IMR-90 (cell line): Measurements from ENCODE around the gene SCAMP1. TPM values are rescaled to one million over a fixed set of nuclear protein-coding genes. Genes with fewer than 3 reads are reported as not detected.

Experiments used
- ATAC-seq: fragments of 200-7000 bp; cut with Tn5 transposase; 2 replicates; pipeline ENCODE4 v1.9.1; 2020; ENCODE audit warnings: low read depth, mild to moderate bottlenecking, moderate library complexity
- BruUV-seq: library from RNA; stranded (reverse); fragments of 400-500 nt; replicated peaks from 2 replicates; lab custom pipeline; 2021; lab: Mats Ljungman, UMichigan
- CTCF ChIA-PET: fragments of 300-600 bp; formaldehyde crosslinking; extraction: SDS; loops from one replicate; lab custom pipeline; 2021; ENCODE audit warnings: antibody characterized with exemption; lab: Yijun Ruan, JAX
- POLR2A ChIA-PET: fragments of 300-600 bp; sonication (Branson Sonifier 250); formaldehyde crosslinking; loops from one replicate; lab custom pipeline; 2022; ENCODE audit warnings: antibody characterized with exemption; ENCODE audit not compliant: unreplicated experiment; lab: Charles Lee
- DNase-seq: peaks from one replicate; pipeline ENCODE4 v3.0.0; 2013
- H2AFZ ChIP-seq: replicated peaks from 2 replicates; pipeline ENCODE3; 2013; ENCODE audit warnings: low read length, mild to moderate bottlenecking; ENCODE audit not compliant: poor library complexity
- H2AK5ac ChIP-seq: 2 replicates; pipeline ENCODE4 v1.6.1; 2013; ENCODE audit warnings: low read depth, low read length, inconsistent platforms
- H2AK9ac ChIP-seq: replicated peaks from 2 replicates; pipeline ENCODE3; 2013; ENCODE audit warnings: mild to moderate bottlenecking, low read depth, low read length, moderate library complexity; ENCODE audit not compliant: poor library complexity
- H2BK120ac ChIP-seq: 2 replicates; pipeline ENCODE4 v1.6.1; 2013; ENCODE audit warnings: low read depth, low read length, inconsistent platforms
- H2BK15ac ChIP-seq: 3 replicates; pipeline ENCODE4 v1.6.1; 2013; ENCODE audit warnings: low read depth, low read length, inconsistent platforms
- H2BK20ac ChIP-seq: 2 replicates; pipeline ENCODE4 v1.6.1; 2013; ENCODE audit warnings: low read depth, mild to moderate bottlenecking, inconsistent platforms, low read length, moderate library complexity
- H2BK5ac ChIP-seq: 2 replicates; pipeline ENCODE4 v1.6.1; 2013; ENCODE audit warnings: mild to moderate bottlenecking, low read depth, low read length, inconsistent platforms; ENCODE audit not compliant: poor library complexity, severe bottlenecking
- H3K14ac ChIP-seq: replicated peaks from 2 replicates; pipeline ENCODE4 v1.6.1; 2013; ENCODE audit warnings: low read depth, low read length, inconsistent platforms
- H3K18ac ChIP-seq: 2 replicates; pipeline ENCODE4 v1.6.1; 2013; ENCODE audit warnings: low read depth, low read length, control low read depth
- H3K23ac ChIP-seq: 2 replicates; pipeline ENCODE4 v1.6.1; 2013; ENCODE audit warnings: low read depth, low read length, inconsistent platforms
- H3K27ac ChIP-seq: 2 replicates; pipeline ENCODE4 v1.5.1; 2013; ENCODE audit warnings: mild to moderate bottlenecking, control low read depth, low read length; ENCODE audit not compliant: insufficient read depth
- H3K27me3 ChIP-seq: 2 replicates; pipeline ENCODE4 v1.6.1; 2013; ENCODE audit warnings: low read length; ENCODE audit not compliant: control insufficient read depth, insufficient read depth
- H3K36me3 ChIP-seq: 2 replicates; pipeline ENCODE4 v1.6.1; 2013; ENCODE audit warnings: low read length, mixed read lengths; ENCODE audit not compliant: control insufficient read depth, insufficient read depth
- H3K4ac ChIP-seq: 2 replicates; pipeline ENCODE4 v1.6.1; 2013; ENCODE audit warnings: low read depth, low read length, inconsistent platforms
- H3K4me1 ChIP-seq: 2 replicates; pipeline ENCODE4 v1.6.1; 2013; ENCODE audit warnings: low read length, mixed read lengths; ENCODE audit not compliant: control insufficient read depth, insufficient read depth
- H3K4me2 ChIP-seq: 2 replicates; pipeline ENCODE4 v1.6.1; 2013; ENCODE audit warnings: low read depth, mild to moderate bottlenecking, control low read depth, low read length, moderate library complexity
- H3K4me3 ChIP-seq: 2 replicates; pipeline ENCODE4 v1.5.1; 2013; ENCODE audit warnings: low read depth, mild to moderate bottlenecking, control low read depth, low read length, moderate library complexity; ENCODE audit not compliant: insufficient read depth
- H3K56ac ChIP-seq: 2 replicates; pipeline ENCODE4 v1.6.1; 2013; ENCODE audit warnings: low read length, inconsistent platforms; ENCODE audit not compliant: insufficient read depth; ENCODE audit errors: extremely low read depth
- H3K79me1 ChIP-seq, 2 experiments: 2 replicates each; pipeline ENCODE4 v1.6.1; 2013; ENCODE audit warnings: low read length in 2 of 2, inconsistent platforms in 1 of 2, low read depth in 1 of 2
- H3K9ac ChIP-seq: 2 replicates; pipeline ENCODE4 v1.6.1; 2013; ENCODE audit warnings: low read depth, low read length, control low read depth
- H3K9me1 ChIP-seq: 2 replicates; pipeline ENCODE4 v1.6.1; 2013; ENCODE audit warnings: low read length, inconsistent platforms; ENCODE audit not compliant: insufficient read depth
- H3K9me3 ChIP-seq: 2 replicates; pipeline ENCODE4 v1.6.1; 2013; ENCODE audit warnings: low read length; ENCODE audit not compliant: control insufficient read depth, insufficient read depth
- H4K20me1 ChIP-seq: 2 replicates; pipeline ENCODE4 v1.6.1; 2013; ENCODE audit warnings: low read length, inconsistent platforms; ENCODE audit not compliant: insufficient read depth
- H4K5ac ChIP-seq: 2 replicates; pipeline ENCODE4 v1.6.1; 2013; ENCODE audit warnings: mild to moderate bottlenecking, low read depth, low read length, control low read depth
- H4K8ac ChIP-seq, 2 experiments: 2 replicates each; pipeline ENCODE4 v1.6.1; 2013; ENCODE audit warnings: low read depth in 2 of 2, low read length in 2 of 2, control low read depth in 1 of 2, inconsistent platforms in 1 of 2
- H4K91ac ChIP-seq: 2 replicates; pipeline ENCODE4 v1.6.1; 2013; ENCODE audit warnings: low read depth, low read length, inconsistent platforms; ENCODE audit not compliant: insufficient read depth
- CHD1 ChIP-seq: IDR thresholded peaks from 2 replicates; pipeline ENCODE4 v1.6.1; 2012; ENCODE audit warnings: low read depth, low read length, improper control_type of control experiment
- CTCF ChIP-seq: conservative IDR thresholded peaks from 2 replicates; pipeline ENCODE4 v1.5.1; 2012; ENCODE audit warnings: mild to moderate bottlenecking, low read depth, low read length, improper control_type of control experiment
- FOS ChIP-seq: fragments of 150-350 bp; IDR thresholded peaks from 2 replicates; pipeline ENCODE4 v1.6.1; 2016; ENCODE audit warnings: low read depth, low read length
- MAFK ChIP-seq: IDR thresholded peaks from 2 replicates; pipeline ENCODE4 v1.6.1; 2012; ENCODE audit warnings: low read depth, low read length, improper control_type of control experiment
- MAZ ChIP-seq: IDR thresholded peaks from 2 replicates; pipeline ENCODE4 v1.6.1; 2012; ENCODE audit warnings: low read depth, mild to moderate bottlenecking, low read length, improper control_type of control experiment, moderate library complexity, borderline replicate concordance
- MXI1 ChIP-seq: IDR thresholded peaks from 2 replicates; pipeline ENCODE4 v1.6.1; 2012; ENCODE audit warnings: low read depth, mild to moderate bottlenecking, low read length, moderate library complexity, borderline replicate concordance
- POLR2A ChIP-seq: IDR thresholded peaks from 2 replicates; pipeline ENCODE4 v1.6.1; 2012; ENCODE audit warnings: mild to moderate bottlenecking, low read depth, low read length
- RAD21 ChIP-seq: IDR thresholded peaks from 2 replicates; pipeline ENCODE4 v1.6.1; 2012; ENCODE audit warnings: low read length, improper control_type of control experiment
- RCOR1 ChIP-seq: IDR thresholded peaks from 2 replicates; pipeline ENCODE4 v1.6.1; 2012; ENCODE audit warnings: mild to moderate bottlenecking, low read length, improper control_type of control experiment; ENCODE audit not compliant: insufficient replicate concordance
- RFX5 ChIP-seq: IDR thresholded peaks from 2 replicates; pipeline ENCODE4 v1.8.0; 2012; ENCODE audit warnings: low read depth, mild to moderate bottlenecking, low read length, moderate library complexity
- SMC3 ChIP-seq: fragments of 150-350 bp; IDR thresholded peaks from 2 replicates; pipeline ENCODE4 v1.6.1; 2016; ENCODE audit warnings: low read depth, mild to moderate bottlenecking, antibody characterized with exemption, low read length, moderate library complexity
- USF2 ChIP-seq: fragments of 150-350 bp; IDR thresholded peaks from 2 replicates; pipeline ENCODE4 v1.6.1; 2017; ENCODE audit warnings: mild to moderate bottlenecking, antibody characterized with exemption, low read length, low read depth
- WGBS, 2 experiments: methylation state at CpG; one replicate each; pipeline versions ENCODE4 v1.1.5 to v1.1.7; 2013; ENCODE audit warnings: missing lambda C conversion rate in 2 of 2; ENCODE audit not compliant: insufficient read length in 1 of 2; ENCODE audit errors: extremely low coverage in 2 of 2; 5-methylcytosine and 5-hydroxymethylcytosine counted together
- dilution Hi-C: fragments of 300-500 bp; cut with HindIII; formaldehyde crosslinking; loops from one replicate; pipeline ENCODE4 v1.14.3; 2018; ENCODE audit warnings: low sequenced_read_pairs; ENCODE audit not compliant: unreplicated experiment
- in situ Hi-C: fragments of 300-500 bp; cut with MboI; formaldehyde crosslinking; loops from 3 replicates; pipeline ENCODE4 v1.14.3; 2019; ENCODE audit warnings: low sequenced_read_pairs, inconsistent platforms, mixed read lengths
- intact Hi-C: fragments of 100-400 bp; cut with micrococcal nuclease; formaldehyde crosslinking; loops from 2 replicates; pipeline ENCODE4 v1.10.0; 2022
- polyA plus RNA-seq, 3 experiments: library from polyadenylated mRNA; depleted of rRNA; stranded (reverse); fragments of >200 nt; gene quantifications; 2 replicates each; pipeline ENCODE4 v1.2.3, GENCODE V29; 2012; ENCODE audit warnings: low replicate concordance in 1 of 3
- total RNA-seq: library from RNA; depleted of rRNA; stranded (reverse); fragments of >200 nt; gene quantifications from 2 replicates; pipeline ENCODE4 v1.2.3, GENCODE V29; 2012
- TF ChIP-seq, protein P1 (sequence below): fragments of 150-350 bp; IDR thresholded peaks from 2 replicates; pipeline ENCODE4 v1.6.1; 2016; ENCODE audit warnings: low read depth, mild to moderate bottlenecking, low read length, moderate library complexity, borderline replicate concordance

The SCAMP1 gene
- total and polyA plus RNA-seq, 2 of the 4 experiments (the other 2 are of a cell fraction): 13.5 to 114 TPM

- H2BK15ac ChIP-seq: peak overlapping the region; percentile 59
- no peak overlapping the region for H2AK9ac ChIP-seq
- no peaks in the 10 kb centered on the region for H3K27me3 ChIP-seq
- H4K8ac ChIP-seq: peak overlapping the region in 1 of 2 experiments; percentile 4; a peak in 2 of 4 replicates
- peak overlapping the region; percentile 57 for H3K4me2 ChIP-seq
- H3K9me1 ChIP-seq: peaks cover 28% of the 10 kb centered on the region
- H2AFZ ChIP-seq: no peak overlapping the region
- H3K27ac ChIP-seq: peak overlapping the region; percentile 79
- peak overlapping the region; percentile 11 for H2BK5ac ChIP-seq
- BruUV-seq: no TSS peak
- DNase-seq (peak; percentile 78), ATAC-seq (peak; percentile 11)
- ChIA-PET CTCF (interaction anchor here (1.1 kb wide), 1 partner anchor 41 kb away, joined by 5 read pairs; no protein-coding TSS in a partner anchor), POLR2A (interaction anchor here (0.6 kb wide), 1 partner anchor 19 kb away, joined by 6 read pairs; no protein-coding TSS in a partner anchor)
- WGBS, 2 experiments: no CpG with 5 or more reads among the region's 3 CpGs
- H3K4ac ChIP-seq: peak overlapping the region; percentile 38
- H3K36me3 ChIP-seq: peaks cover 3% of the 10 kb centered on the region; the same call in 1 of the 2 replicates
- H4K20me1 ChIP-seq: peaks cover 33% of the 10 kb centered on the region; the same call in 1 of the 2 replicates
- peak overlapping the region; percentile 38; the same call in 1 of the 2 replicates for H4K5ac ChIP-seq
- peak overlapping the region; percentile 38; the same call in 1 of the 2 replicates for H3K56ac ChIP-seq
- peak overlapping the region; percentile 68 for H2BK120ac ChIP-seq
- TF ChIP-seq CTCF: no peak
- TF ChIP-seq, protein P1, sequence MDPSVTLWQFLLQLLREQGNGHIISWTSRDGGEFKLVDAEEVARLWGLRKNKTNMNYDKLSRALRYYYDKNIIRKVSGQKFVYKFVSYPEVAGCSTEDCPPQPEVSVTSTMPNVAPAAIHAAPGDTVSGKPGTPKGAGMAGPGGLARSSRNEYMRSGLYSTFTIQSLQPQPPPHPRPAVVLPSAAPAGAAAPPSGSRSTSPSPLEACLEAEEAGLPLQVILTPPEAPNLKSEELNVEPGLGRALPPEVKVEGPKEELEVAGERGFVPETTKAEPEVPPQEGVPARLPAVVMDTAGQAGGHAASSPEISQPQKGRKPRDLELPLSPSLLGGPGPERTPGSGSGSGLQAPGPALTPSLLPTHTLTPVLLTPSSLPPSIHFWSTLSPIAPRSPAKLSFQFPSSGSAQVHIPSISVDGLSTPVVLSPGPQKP: no peak
- TF ChIP-seq MAZ: no peak
- no peak for TF ChIP-seq RAD21
- no peak for TF ChIP-seq POLR2A
- no peak for TF ChIP-seq USF2
- no peak for TF ChIP-seq CHD1
- no peak for TF ChIP-seq SMC3
- no peak for TF ChIP-seq RFX5
- no peak for TF ChIP-seq RCOR1
- TF ChIP-seq MAFK: no peak; the same call in 1 of the 2 replicates
- no peak; the same call in 1 of the 2 replicates for TF ChIP-seq FOS
- no peak for TF ChIP-seq MXI1
- H2AK5ac ChIP-seq: peak overlapping the region; percentile 19; the same call in 1 of the 2 replicates
- peak overlapping the region; percentile 48; the same call in 1 of the 2 replicates for H3K23ac ChIP-seq
- H3K4me3 ChIP-seq: no peak overlapping the region
- H3K79me1 ChIP-seq: peaks cover 26 to 63% of the 10 kb centered on the region in 2 experiments
- no peak overlapping the region for H3K9ac ChIP-seq
- H2BK20ac ChIP-seq: peak overlapping the region; percentile 59
- H3K9me3 ChIP-seq: no peaks in the 10 kb centered on the region
- in situ Hi-C loops: loop anchor here (10.0 kb wide), 1 partner anchor 87 kb away; no protein-coding TSS in a partner anchor
- intact Hi-C loops: loop anchor here (5.0 kb wide), 3 partner anchors 84 to 399 kb away; partner anchors contain the start of gene LHFPL2
- peak overlapping the region; percentile 56 for H3K14ac ChIP-seq
- H4K91ac ChIP-seq: peak overlapping the region; percentile 64; the same call in 1 of the 2 replicates
- dilution Hi-C loops: no loop called here
- H3K4me1 ChIP-seq: peaks cover 49% of the 10 kb centered on the region
- H3K18ac ChIP-seq: peak overlapping the region; percentile 55
Measured at GRCh38 chr5:78508186-78508765, 147.9 kb downstream of the SCAMP1 start.
